ENCODE results near the gene DHX57. TPM values are rescaled to one million over a fixed set of nuclear protein-coding genes. Genes with fewer than 3 reads are reported as not detected.
"Not testable (repeated sequence)": the region's sequence is repeated elsewhere in the genome, so short reads cannot be mapped to it uniquely, and the experiment has no call there.

The DHX57 gene
- total and polyA plus RNA-seq, 7 donors, result 1.6 to 17.3 (median 11.3) TPM

DNA sequence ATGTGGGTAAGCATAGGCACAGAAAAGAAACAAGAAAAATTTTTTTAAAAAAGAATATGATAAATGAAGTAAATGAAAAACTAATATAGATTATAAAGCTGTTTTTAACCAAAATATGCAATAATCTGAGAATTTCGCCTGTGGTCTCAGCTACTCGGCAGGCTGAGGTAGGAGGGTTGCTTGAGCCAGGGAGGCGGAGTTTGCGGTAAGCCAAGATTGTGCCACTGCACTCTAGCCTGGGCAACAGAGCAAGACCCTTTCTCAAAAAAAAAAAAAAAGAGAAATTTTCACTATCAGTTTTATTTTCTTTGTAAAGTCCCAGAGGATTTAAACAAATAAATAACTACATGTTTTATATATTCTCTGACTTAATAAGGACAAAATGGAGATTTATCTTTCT, 47.3 kb downstream of the DHX57 start:
- Histone ChIP-seq H3K4me1 (peaks cover 0 to 6% (median 3%) of the 10 kb centered on the region in 4 donors), H3K27ac (no peak overlapping the region), H3K36me3 (peaks cover 3 to 47% (median 22%) of the 10 kb centered on the region in 4 donors), H3K27me3 (no peaks in the 10 kb centered on the region), H3K4me3 (no peak overlapping the region), H3K9me3 (no peaks in the 10 kb centered on the region)
- no peak for TF ChIP-seq EP300 (IDR thresholded peaks at IDR 0.05)
- no peak for TF ChIP-seq POLR2A (IDR thresholded peaks at IDR 0.05)
- TF ChIP-seq, protein P1, sequence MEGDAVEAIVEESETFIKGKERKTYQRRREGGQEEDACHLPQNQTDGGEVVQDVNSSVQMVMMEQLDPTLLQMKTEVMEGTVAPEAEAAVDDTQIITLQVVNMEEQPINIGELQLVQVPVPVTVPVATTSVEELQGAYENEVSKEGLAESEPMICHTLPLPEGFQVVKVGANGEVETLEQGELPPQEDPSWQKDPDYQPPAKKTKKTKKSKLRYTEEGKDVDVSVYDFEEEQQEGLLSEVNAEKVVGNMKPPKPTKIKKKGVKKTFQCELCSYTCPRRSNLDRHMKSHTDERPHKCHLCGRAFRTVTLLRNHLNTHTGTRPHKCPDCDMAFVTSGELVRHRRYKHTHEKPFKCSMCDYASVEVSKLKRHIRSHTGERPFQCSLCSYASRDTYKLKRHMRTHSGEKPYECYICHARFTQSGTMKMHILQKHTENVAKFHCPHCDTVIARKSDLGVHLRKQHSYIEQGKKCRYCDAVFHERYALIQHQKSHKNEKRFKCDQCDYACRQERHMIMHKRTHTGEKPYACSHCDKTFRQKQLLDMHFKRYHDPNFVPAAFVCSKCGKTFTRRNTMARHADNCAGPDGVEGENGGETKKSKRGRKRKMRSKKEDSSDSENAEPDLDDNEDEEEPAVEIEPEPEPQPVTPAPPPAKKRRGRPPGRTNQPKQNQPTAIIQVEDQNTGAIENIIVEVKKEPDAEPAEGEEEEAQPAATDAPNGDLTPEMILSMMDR (IDR thresholded peaks at IDR 0.05), result no peak
- TF ChIP-seq POLR2AphosphoS5 (IDR thresholded peaks at IDR 0.05), result no peak
- WGBS, 2 donors, result 73 to 85% methylated on average over 4 of the region's 4 CpGs
- intact Hi-C loops (cut with DNase I), result no loop called here
- DNase-seq, result no peak

DNA sequence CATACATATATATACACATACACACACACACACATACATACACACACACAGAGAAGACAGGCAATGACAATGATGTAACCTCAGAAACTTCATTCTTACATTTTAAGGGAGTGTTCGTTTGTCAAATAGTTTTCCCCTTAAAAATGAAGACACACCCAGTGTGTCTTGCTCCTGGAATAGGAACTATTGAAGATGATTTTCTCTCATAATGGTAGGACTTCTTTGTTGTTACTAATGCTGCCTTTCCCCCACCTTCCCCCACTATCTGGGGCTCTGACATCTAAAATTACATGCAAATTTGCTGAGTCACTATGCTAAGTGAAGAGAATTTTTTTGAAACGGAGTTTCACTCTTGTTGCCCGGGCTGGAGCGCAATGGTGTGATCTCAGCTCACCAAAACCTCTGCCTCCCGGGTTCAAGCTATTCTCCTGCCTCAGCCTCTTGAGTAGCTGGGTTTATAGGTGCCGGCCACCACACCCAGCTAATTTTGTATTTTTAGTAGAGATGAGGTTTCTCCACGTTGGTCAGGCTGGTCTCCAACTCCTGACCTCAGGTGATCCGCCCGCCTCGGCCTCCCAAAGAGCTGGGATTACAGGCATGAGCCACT, 48.1 kb downstream of the DHX57 start:
- Histone ChIP-seq H3K27ac (peak overlapping the region in 1 of 4 donors; percentile 41), H3K36me3 (peaks cover 3 to 47% (median 25%) of the 10 kb centered on the region in 4 donors)
- 77 to 82% methylated on average over 10 of the region's 10 CpGs for WGBS, 2 donors
- H3K9me3 ChIP-seq; DNase-seq; H3K4me3 ChIP-seq; H3K4me1 ChIP-seq; H3K27me3 ChIP-seq; intact Hi-C loops (cut with DNase I): not testable (repeated sequence)

DNA sequence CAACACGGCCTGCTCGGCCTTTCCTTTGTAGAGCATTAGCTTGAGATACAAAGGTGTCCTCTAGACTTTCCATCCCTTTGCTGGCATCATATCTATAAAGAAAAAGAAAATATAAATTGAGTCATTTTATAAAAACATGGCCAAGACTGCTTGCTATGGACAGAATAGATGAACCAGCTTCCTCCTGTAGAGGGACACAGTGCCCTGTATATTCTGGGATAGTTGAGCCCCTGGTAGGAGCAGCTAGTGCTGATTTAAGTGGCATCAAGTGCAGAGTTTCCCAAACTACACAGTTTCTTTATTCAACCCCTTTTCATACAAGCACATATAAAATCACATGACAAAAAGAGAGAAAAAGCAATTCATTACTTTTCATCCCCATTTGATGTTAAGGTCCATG, 49.8 kb downstream of the DHX57 start:
- H3K36me3 ChIP-seq, result peaks cover 3 to 55% (median 28%) of the 10 kb centered on the region in 4 donors
- peaks cover 0 to 6% (median 3%) of the 10 kb centered on the region in 4 donors for H3K4me1 ChIP-seq
- no peak overlapping the region for H3K27ac ChIP-seq

DNA sequence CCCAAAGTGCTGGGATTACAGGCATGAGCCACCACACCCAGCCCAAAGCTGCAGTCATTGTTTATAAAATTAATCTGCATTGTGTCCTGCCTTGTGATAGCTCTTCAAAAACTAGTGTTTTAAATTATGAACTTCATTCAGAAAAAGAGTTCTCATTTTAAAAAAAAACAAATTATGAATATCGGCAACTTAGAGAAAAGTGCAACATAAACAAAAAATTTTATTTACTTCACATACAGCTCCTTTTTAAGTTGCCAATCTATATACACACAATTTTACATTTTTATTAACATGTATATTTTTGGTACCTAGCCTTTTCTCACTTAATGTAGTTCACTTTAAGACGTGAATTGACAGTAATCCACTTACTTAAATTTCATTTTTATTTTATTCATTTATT, 50.8 kb downstream of the DHX57 start:
- 93 to 96% methylated on average over 2 of the region's 2 CpGs for WGBS, 2 donors
- H3K4me1 ChIP-seq, result peaks cover 0 to 6% (median 3%) of the 10 kb centered on the region in 4 donors
- no peaks in the 10 kb centered on the region for H3K9me3 ChIP-seq
- H3K36me3 ChIP-seq, result peaks cover 3 to 56% (median 28%) of the 10 kb centered on the region in 4 donors
- DNase-seq, result no peak
- TF ChIP-seq EP300 (IDR thresholded peaks at IDR 0.05), result no peak
- TF ChIP-seq, protein P1 (IDR thresholded peaks at IDR 0.05), result no peak
- no peak for TF ChIP-seq POLR2AphosphoS5 (IDR thresholded peaks at IDR 0.05)
- TF ChIP-seq POLR2A (IDR thresholded peaks at IDR 0.05), result no peak
- H3K27me3 ChIP-seq, result no peaks in the 10 kb centered on the region
- no peak overlapping the region for H3K27ac ChIP-seq
- intact Hi-C loops (cut with DNase I), result no loop called here
- H3K4me3 ChIP-seq, result no peak overlapping the region

More for the DNA sequence above, 49.8 kb downstream of the DHX57 start:
- no peak overlapping the region for H3K4me3 ChIP-seq
- no peaks in the 10 kb centered on the region for H3K9me3 ChIP-seq
- no peak for DNase-seq
- no peaks in the 10 kb centered on the region for H3K27me3 ChIP-seq
- WGBS, 2 donors, result 96% methylated on average over 2 of the region's 2 CpGs
- no peak for TF ChIP-seq POLR2A (IDR thresholded peaks at IDR 0.05)
- no peak for TF ChIP-seq POLR2AphosphoS5 (IDR thresholded peaks at IDR 0.05)
- TF ChIP-seq, protein P1 (IDR thresholded peaks at IDR 0.05), result no peak
- TF ChIP-seq EP300 (IDR thresholded peaks at IDR 0.05), result no peak
- intact Hi-C loops (cut with DNase I), result no loop called here

DNA sequence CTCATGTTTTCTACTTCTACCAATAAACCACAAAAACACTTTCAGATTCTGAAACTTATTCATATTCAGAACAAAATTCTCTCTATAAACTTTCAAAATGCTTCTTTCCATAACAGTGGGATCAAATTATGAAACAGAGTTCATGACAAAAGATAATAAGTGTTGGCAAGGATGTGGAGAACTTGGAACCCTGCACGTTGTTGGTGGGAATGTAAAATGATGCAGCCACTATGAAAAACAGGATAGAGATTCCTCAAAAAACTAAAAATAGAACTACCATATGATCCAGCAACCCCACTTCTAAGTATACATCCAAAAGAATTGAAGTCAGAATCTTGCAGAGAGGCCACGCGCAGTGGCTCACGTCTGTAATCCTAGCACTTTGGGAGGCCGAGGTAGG, 52.3 kb downstream of the DHX57 start:
- H3K9me3 ChIP-seq, result no peaks in the 10 kb centered on the region

More for the DNA sequence above, 52.3 kb downstream of the DHX57 start:
- Histone ChIP-seq H3K36me3 (peaks cover 3 to 66% (median 28%) of the 10 kb centered on the region in 4 donors), H3K4me1 (peaks cover 0 to 6% (median 3%) of the 10 kb centered on the region in 4 donors), H3K27me3 (no peaks in the 10 kb centered on the region), H3K27ac (no peak overlapping the region), H3K4me3 (no peak overlapping the region)
- DNase-seq, result no peak
- intact Hi-C loops (cut with DNase I), result no loop called here
- WGBS, 2 donors, result 88 to 92% methylated on average over 5 of the region's 5 CpGs
- TF ChIP-seq, protein P1 (IDR thresholded peaks at IDR 0.05), result no peak
- TF ChIP-seq POLR2AphosphoS5 (IDR thresholded peaks at IDR 0.05) (no peak), POLR2A (IDR thresholded peaks at IDR 0.05) (no peak), EP300 (IDR thresholded peaks at IDR 0.05) (no peak)
